Measurements from ENCODE around the gene PDHX. TPM values are rescaled to one million over a fixed set of nuclear protein-coding genes. Genes with fewer than 3 reads are reported as not detected.

The PDHX gene
- total RNA-seq, 1 experiment from 2014 or later = 63.0 TPM

DNA sequence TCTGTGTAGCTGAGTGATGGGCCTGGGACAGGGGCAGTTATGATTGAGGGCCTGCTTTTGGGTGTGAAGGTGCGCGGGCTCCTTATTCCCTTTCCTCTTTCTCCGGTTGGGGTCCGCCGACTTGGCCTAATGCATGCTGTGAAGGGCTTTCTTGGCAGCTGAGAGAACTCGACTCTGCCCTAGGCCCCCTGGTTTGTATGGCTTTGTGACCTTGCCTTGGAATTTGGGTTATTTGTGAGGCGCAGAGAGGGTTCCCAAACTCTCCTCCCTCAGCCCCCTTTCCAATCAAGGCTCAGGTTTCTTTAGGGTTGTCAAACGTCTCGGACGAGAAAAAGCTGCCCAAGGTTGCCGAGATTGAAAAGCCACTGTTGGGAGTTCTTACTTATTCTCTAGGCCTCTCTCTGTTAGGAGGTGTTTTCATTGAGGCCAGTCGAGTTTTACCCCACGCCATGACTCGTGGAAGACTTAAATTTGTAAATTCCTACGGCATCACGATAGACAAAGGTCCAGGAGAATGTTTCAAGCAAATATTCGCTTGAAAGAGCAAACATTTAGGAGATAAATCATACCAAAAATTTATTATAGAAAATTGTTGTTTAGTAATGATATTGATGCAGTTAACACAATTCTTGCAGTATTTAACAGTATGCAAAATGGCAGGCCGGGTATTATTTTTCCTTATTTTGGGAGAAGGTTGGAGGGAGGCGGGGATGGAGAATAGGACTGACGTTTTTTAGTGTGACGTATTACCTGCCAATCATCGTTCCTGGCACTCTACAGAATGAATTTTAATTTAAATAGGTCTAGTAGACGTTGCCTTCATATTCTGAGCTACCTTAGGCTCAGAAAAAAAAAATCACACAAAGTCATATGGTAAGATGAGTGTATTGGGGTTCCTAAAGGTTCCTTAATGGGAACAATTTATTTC lies 689 bp downstream of the PDHX start:
- ChIA-PET CTCF (no interaction called here), POLR2A (interaction anchor here (0.5 to 1.0 kb wide), 3 partner anchors 60 to 503 kb away, joined by 3 read pairs; no protein-coding TSS in a partner anchor)
- DNase-seq (ENCODE audit: low read depth, low spot score) (no peak), ATAC-seq (peak; percentile 54)
- in situ Hi-C loops (cut with HindIII; ENCODE audit: low pct_unique_long_range_greater_than_20kb, low sequenced_read_pairs) (no loop called here), intact Hi-C loops (cut with micrococcal nuclease; ENCODE audit: unreplicated experiment) (no loop called here)
- peak overlapping the region; percentile 99 for H3K27ac ChIP-seq (ENCODE audit: low read length)
- no peaks in the 10 kb centered on the region for H3K9me3 ChIP-seq (ENCODE audit: control insufficient read depth, insufficient read depth, low read depth, low read length)
- no peaks in the 10 kb centered on the region for H3K27me3 ChIP-seq (ENCODE audit: control insufficient read depth, insufficient read depth, low read length)
- peak overlapping the region; percentile 97 to 98 for H3K4me3 ChIP-seq (ENCODE audit: low read depth in 2 of 2, low read length in 2 of 2)
- peaks cover 13% of the 10 kb centered on the region for H3K36me3 ChIP-seq (ENCODE audit: control insufficient read depth, insufficient read depth, low read length)
- TF ChIP-seq POLR2AphosphoS5 (IDR thresholded peaks at IDR 0.05; ENCODE audit: low read depth, low read length) = no peak
- TF ChIP-seq, protein P1, sequence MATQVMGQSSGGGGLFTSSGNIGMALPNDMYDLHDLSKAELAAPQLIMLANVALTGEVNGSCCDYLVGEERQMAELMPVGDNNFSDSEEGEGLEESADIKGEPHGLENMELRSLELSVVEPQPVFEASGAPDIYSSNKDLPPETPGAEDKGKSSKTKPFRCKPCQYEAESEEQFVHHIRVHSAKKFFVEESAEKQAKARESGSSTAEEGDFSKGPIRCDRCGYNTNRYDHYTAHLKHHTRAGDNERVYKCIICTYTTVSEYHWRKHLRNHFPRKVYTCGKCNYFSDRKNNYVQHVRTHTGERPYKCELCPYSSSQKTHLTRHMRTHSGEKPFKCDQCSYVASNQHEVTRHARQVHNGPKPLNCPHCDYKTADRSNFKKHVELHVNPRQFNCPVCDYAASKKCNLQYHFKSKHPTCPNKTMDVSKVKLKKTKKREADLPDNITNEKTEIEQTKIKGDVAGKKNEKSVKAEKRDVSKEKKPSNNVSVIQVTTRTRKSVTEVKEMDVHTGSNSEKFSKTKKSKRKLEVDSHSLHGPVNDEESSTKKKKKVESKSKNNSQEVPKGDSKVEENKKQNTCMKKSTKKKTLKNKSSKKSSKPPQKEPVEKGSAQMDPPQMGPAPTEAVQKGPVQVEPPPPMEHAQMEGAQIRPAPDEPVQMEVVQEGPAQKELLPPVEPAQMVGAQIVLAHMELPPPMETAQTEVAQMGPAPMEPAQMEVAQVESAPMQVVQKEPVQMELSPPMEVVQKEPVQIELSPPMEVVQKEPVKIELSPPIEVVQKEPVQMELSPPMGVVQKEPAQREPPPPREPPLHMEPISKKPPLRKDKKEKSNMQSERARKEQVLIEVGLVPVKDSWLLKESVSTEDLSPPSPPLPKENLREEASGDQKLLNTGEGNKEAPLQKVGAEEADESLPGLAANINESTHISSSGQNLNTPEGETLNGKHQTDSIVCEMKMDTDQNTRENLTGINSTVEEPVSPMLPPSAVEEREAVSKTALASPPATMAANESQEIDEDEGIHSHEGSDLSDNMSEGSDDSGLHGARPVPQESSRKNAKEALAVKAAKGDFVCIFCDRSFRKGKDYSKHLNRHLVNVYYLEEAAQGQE (IDR thresholded peaks at IDR 0.05; ENCODE audit: insufficient read depth in 1 of 2, low read depth in 2 of 2, low read length in 1 of 2) = no peak
- TF ChIP-seq SIN3A (IDR thresholded peaks at IDR 0.05; ENCODE audit: borderline replicate concordance, insufficient read depth, low read depth, low read length) = no peak
- H3K4me1 ChIP-seq (ENCODE audit: control insufficient read depth, insufficient read depth, low read length) = peaks cover 27% of the 10 kb centered on the region
- TSS peak; percentile 70 for BruUV-seq (replicated peaks)

- Histone ChIP-seq H3K9me3 (ENCODE audit: control insufficient read depth, insufficient read depth, low read depth, low read length) (no peaks in the 10 kb centered on the region), H3K4me1 (ENCODE audit: control insufficient read depth, insufficient read depth, low read length) (peaks cover 66% of the 10 kb centered on the region), H3K36me3 (ENCODE audit: control insufficient read depth, insufficient read depth, low read length) (peaks cover 13% of the 10 kb centered on the region), H3K27ac (ENCODE audit: low read length) (peak overlapping the region; percentile 29; the same call in 1 of the 2 replicates), H3K27me3 (ENCODE audit: control insufficient read depth, insufficient read depth, low read length) (no peaks in the 10 kb centered on the region), H3K4me3 (ENCODE audit: low read depth in 2 of 2, low read length in 2 of 2) (no peak overlapping the region)
- in situ Hi-C loops (cut with HindIII; ENCODE audit: low pct_unique_long_range_greater_than_20kb, low sequenced_read_pairs) (no loop called here), intact Hi-C loops (cut with micrococcal nuclease; ENCODE audit: unreplicated experiment) (no loop called here)
- DNase-seq (ENCODE audit: low read depth, low spot score) = no peak
- TF ChIP-seq, protein P2, sequence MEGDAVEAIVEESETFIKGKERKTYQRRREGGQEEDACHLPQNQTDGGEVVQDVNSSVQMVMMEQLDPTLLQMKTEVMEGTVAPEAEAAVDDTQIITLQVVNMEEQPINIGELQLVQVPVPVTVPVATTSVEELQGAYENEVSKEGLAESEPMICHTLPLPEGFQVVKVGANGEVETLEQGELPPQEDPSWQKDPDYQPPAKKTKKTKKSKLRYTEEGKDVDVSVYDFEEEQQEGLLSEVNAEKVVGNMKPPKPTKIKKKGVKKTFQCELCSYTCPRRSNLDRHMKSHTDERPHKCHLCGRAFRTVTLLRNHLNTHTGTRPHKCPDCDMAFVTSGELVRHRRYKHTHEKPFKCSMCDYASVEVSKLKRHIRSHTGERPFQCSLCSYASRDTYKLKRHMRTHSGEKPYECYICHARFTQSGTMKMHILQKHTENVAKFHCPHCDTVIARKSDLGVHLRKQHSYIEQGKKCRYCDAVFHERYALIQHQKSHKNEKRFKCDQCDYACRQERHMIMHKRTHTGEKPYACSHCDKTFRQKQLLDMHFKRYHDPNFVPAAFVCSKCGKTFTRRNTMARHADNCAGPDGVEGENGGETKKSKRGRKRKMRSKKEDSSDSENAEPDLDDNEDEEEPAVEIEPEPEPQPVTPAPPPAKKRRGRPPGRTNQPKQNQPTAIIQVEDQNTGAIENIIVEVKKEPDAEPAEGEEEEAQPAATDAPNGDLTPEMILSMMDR (IDR thresholded peaks at IDR 0.05) = no peak
- TF ChIP-seq, protein P1 (IDR thresholded peaks at IDR 0.05; ENCODE audit: insufficient read depth in 1 of 2, low read depth in 2 of 2, low read length in 1 of 2) = no peak
- no peak for TF ChIP-seq POLR2AphosphoS5 (IDR thresholded peaks at IDR 0.05; ENCODE audit: low read depth, low read length)
- ChIA-PET CTCF (no interaction called here), POLR2A (no interaction called here)
- ATAC-seq = no peak
- BruUV-seq (replicated peaks) = no TSS peak
Observed at GRCh38 chr11:34921156-34921555, 4.7 kb downstream of the PDHX start.

All from Panc1 (cell line).